ENCODE data around the gene EXOG.

DNA sequence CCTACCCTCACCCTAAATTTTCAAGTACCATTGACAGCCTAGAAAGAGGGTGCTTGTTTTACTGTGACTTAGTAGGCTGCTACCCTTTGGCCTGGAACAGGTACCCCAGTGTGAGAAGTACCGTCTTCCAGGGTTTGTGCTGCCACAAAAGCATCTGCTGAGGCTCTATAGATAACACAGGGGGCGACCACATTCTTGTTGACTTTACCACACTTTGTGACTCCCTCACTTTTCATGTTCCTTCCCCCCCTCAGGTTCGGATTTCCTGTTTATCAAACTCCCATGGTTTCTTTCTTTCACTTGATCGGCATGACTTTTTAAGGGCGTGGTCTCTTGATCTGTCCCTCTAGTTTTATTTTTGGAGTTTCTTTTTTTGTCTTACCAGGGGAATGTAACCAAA lies 23.5 kb downstream of the EXOG start:
- TF ChIP-seq, protein P1, sequence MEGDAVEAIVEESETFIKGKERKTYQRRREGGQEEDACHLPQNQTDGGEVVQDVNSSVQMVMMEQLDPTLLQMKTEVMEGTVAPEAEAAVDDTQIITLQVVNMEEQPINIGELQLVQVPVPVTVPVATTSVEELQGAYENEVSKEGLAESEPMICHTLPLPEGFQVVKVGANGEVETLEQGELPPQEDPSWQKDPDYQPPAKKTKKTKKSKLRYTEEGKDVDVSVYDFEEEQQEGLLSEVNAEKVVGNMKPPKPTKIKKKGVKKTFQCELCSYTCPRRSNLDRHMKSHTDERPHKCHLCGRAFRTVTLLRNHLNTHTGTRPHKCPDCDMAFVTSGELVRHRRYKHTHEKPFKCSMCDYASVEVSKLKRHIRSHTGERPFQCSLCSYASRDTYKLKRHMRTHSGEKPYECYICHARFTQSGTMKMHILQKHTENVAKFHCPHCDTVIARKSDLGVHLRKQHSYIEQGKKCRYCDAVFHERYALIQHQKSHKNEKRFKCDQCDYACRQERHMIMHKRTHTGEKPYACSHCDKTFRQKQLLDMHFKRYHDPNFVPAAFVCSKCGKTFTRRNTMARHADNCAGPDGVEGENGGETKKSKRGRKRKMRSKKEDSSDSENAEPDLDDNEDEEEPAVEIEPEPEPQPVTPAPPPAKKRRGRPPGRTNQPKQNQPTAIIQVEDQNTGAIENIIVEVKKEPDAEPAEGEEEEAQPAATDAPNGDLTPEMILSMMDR (IDR thresholded peaks at IDR 0.05): no peak
- no peak for TF ChIP-seq POLR2A (IDR thresholded peaks at IDR 0.05)

Measured in upper lobe of left lung (tissue), 4 donors.